Activated CD4-positive, alpha-beta T cell treated with anti-CD3 and anti-CD28 coated beads, Interleukin-2, amount 10 ng/mL, durations not matched to agents 7 days and 5 days (primary cell): ENCODE measurements around the gene BSN. TPM values are rescaled to one million over a fixed set of nuclear protein-coding genes. Genes with fewer than 3 reads are reported as not detected.
"Not testable (repeated sequence)": the region's sequence is repeated elsewhere in the genome, so short reads cannot be mapped to it uniquely, and the experiment has no call there.

Source experiments
- CTCF ChIA-PET: fragments of 350-600 bp; sonication (Branson Sonifier 250); formaldehyde crosslinking; loops from one replicate; lab custom pipeline; 2021; ENCODE audit warnings: antibody characterized with exemption; lab: Charles Lee
- POLR2A ChIA-PET: fragments of 350-600 bp; sonication (Branson Sonifier 250); formaldehyde crosslinking; loops from one replicate; lab custom pipeline; 2021; ENCODE audit warnings: antibody characterized with exemption; lab: Charles Lee
- DNase-seq: peaks from one replicate; pipeline ENCODE4 v3.0.0-alpha.2; 2020
- H3K27ac Mint-ChIP-seq: one replicate; pipeline ENCODE4 v1.8.0; 2021; ENCODE audit warnings: mild to moderate bottlenecking, moderate library complexity, mixed read lengths
- H3K27me3 Mint-ChIP-seq: one replicate; pipeline ENCODE4 v1.8.0; 2021; ENCODE audit warnings: mixed read lengths
- H3K36me3 Mint-ChIP-seq: one replicate; pipeline ENCODE4 v1.8.0; 2021; ENCODE audit warnings: low read depth, mixed read lengths
- H3K4me1 Mint-ChIP-seq: one replicate; pipeline ENCODE4 v1.8.0; 2021; ENCODE audit warnings: mixed read lengths
- H3K4me3 Mint-ChIP-seq: one replicate; pipeline ENCODE4 v1.8.0; 2021; ENCODE audit warnings: mild to moderate bottlenecking, moderate library complexity, mixed read lengths
- H3K9me3 Mint-ChIP-seq: one replicate; pipeline ENCODE4 v1.8.0; 2021; ENCODE audit warnings: mixed read lengths
- total RNA-seq, 2 experiments: library from RNA; stranded (reverse); gene quantifications; one replicate each; pipeline ENCODE4 v1.2.3, GENCODE V29; 2021

BSN gene
- total RNA-seq, 2 experiments from 2014 or later = 0.06 to 0.07 TPM

DNA sequence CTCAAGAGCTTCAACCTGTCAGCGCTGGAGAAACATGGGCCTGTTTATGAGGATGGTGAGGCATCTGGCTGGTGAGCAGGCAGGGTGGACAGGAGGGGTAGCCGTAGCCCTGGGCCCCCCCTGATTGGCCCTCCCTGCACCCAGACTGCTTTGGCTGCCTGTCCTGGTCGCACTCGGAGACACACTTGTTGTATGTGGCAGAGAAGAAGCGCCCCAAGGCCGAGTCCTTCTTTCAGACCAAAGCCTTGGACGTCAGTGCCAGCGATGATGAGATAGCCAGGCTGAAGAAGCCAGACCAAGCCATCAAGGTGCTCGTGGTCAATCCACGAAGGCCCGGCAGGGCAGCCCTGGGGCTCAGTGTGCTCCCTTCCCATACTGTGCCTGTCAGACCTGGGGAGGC is 121.6 kb downstream of the BSN start:
- no peak for DNase-seq
- no peaks in the 10 kb centered on the region for H3K27me3 Mint-ChIP-seq
- H3K27ac Mint-ChIP-seq = no peak overlapping the region
- H3K36me3 Mint-ChIP-seq = peaks cover 21% of the 10 kb centered on the region
- ChIA-PET POLR2A (no interaction called here), CTCF (interaction anchor here (1.0 to 2.8 kb wide), 2 partner anchors 129 to 136 kb away, joined by 3 to 13 read pairs; no protein-coding TSS in a partner anchor)
- H3K9me3 Mint-ChIP-seq = no peaks in the 10 kb centered on the region
- H3K4me3 Mint-ChIP-seq = peak overlapping the region; percentile 84
- H3K4me1 Mint-ChIP-seq = peaks cover 37% of the 10 kb centered on the region

DNA sequence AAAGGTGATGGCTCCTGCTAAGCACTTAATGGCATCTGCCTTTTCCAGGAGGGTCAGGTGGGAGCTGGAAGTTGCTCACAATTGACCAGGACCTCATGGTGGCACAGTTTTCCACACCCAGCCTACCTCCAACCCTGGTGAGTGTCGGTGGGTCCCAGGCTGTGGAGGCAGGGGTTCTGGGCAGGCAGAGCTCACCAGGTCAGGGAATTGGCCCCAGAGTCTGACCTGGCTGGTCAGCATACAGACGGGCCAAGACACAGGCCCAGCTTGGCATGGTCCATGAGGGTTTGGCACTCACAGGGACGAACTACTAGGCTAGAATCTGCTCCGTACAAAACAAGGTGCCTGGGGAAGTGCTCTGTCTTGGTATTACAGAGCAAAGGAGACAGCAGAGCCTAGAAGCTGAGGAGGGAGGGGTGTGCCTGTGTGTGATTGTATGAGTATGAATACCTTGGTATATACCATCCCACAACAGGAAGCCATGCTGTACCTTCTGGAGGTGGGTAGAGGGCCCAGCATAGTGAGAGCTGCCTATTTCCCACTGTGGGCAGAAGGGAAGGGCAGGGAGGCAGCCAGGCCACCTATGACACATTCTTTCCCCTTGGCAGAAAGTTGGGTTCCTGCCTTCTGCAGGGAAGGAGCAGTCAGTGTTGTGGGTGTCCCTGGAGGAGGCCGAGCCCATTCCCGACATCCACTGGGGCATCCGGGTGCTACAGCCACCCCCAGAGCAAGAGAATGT is 126.4 kb downstream of the BSN start:
- peaks cover 9% of the 10 kb centered on the region for H3K4me1 Mint-ChIP-seq
- H3K4me3 Mint-ChIP-seq = no peak overlapping the region
- no peak overlapping the region for H3K27ac Mint-ChIP-seq
- DNase-seq = no peak
- POLR2A ChIA-PET = no interaction called here
- peaks cover 3% of the 10 kb centered on the region for H3K27me3 Mint-ChIP-seq
- H3K9me3 Mint-ChIP-seq = no peaks in the 10 kb centered on the region
- peaks cover 24% of the 10 kb centered on the region for H3K36me3 Mint-ChIP-seq
- CTCF ChIA-PET = interaction anchor here (1.5 kb wide), 1 partner anchor 8 kb away, joined by 3 read pairs; the partner anchor contains the start of gene MST1

DNA sequence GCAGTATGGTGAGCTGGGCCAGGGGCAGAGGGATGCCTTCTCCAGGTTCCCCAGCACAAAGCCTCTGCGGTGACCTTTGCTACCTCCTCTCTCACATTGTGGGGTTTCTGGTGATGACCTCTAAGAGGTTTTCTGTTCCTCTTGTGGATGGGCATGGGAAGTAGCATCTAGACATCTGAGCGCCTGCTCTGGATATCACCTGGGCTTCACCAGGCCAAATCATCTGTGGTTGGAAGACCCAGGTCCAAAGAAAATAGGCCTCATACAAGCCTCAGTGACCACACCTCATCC is 126.9 kb downstream of the BSN start:
- Mint-ChIP-seq H3K36me3 (peaks cover 20% of the 10 kb centered on the region), H3K27me3 (peaks cover 3% of the 10 kb centered on the region), H3K4me3 (no peak overlapping the region), H3K9me3 (no peaks in the 10 kb centered on the region), H3K4me1 (peaks cover 6% of the 10 kb centered on the region), H3K27ac (no peak overlapping the region)
- POLR2A ChIA-PET = no interaction called here
- CTCF ChIA-PET = no interaction called here
- no peak for DNase-seq

DNA sequence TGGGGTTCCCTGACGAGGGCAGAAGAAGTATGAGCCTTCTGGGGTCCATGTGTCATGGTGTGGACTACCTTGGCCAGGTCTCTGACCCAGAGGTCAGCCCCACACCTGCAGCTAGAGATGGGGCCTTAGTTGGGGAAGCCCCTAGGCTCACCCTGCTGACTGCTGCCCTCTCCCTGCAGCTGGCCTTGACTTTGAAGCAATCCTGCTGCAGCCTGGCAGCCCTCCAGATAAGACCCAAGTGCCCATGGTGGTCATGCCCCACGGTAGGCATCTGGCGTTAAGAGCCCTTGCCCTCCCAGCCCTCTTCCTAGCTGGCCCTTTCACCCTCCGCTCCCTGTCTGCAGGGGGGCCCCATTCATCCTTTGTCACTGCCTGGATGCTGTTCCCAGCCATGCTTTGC is 127.3 kb downstream of the BSN start:
- no peak overlapping the region for H3K27ac Mint-ChIP-seq
- ChIA-PET POLR2A (no interaction called here), CTCF (no interaction called here)
- no peak overlapping the region for H3K4me3 Mint-ChIP-seq
- peaks cover 5% of the 10 kb centered on the region for H3K27me3 Mint-ChIP-seq
- peaks cover 19% of the 10 kb centered on the region for H3K36me3 Mint-ChIP-seq
- H3K9me3 Mint-ChIP-seq = no peaks in the 10 kb centered on the region
- peaks cover 6% of the 10 kb centered on the region for H3K4me1 Mint-ChIP-seq
- no peak for DNase-seq

DNA sequence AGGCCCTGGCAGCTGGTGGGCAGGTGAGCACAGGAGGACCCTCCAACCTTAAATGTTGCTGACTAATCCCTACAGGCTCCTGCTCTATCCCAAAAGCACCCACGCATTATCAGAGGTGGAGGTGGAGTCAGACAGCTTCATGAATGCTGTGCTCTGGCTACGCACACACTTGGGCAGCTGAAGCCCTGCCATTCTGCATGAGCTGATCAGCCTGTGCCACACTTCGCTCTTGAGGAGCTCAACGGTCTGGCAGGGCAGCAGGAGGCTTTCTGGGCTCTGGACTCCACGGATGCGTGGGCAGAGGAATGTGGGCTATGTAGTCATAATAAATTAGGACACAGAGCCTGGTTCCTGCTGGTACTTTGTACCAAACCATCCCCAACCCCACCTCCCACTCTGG is 128.9 kb downstream of the BSN start:
- POLR2A ChIA-PET = no interaction called here
- no peak for DNase-seq

DNA sequence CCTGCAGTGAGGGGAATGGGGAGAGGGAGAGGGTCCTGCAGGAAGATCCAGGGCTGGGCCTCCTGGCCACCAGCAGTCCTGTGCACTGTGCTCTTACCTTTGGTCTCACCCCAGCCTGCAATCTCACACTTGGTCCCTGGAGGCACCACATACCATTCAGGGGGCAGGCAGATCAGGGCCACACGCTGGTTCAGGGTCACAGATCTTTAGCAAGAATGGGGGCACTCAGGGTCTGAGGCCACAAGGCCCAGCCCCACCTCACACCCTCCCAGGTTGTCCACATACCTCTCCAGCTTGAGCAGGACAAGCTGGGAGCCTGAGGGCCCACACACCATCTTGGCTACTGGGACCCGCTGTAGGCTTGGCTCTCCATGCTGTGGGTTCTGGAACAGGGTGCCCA is 130.2 kb downstream of the BSN start:
- peaks cover 14% of the 10 kb centered on the region for H3K4me1 Mint-ChIP-seq
- H3K27me3 Mint-ChIP-seq, H3K27ac Mint-ChIP-seq, H3K9me3 Mint-ChIP-seq, POLR2A ChIA-PET, DNase-seq, CTCF ChIA-PET, H3K4me3 Mint-ChIP-seq: not testable (repeated sequence)
- H3K36me3 Mint-ChIP-seq = peaks cover 12% of the 10 kb centered on the region

More for the DNA sequence above, 128.9 kb downstream of the BSN start:
- Mint-ChIP-seq H3K4me1 (peaks cover 7% of the 10 kb centered on the region), H3K36me3 (peaks cover 13% of the 10 kb centered on the region), H3K27me3 (peaks cover 10% of the 10 kb centered on the region), H3K9me3 (no peaks in the 10 kb centered on the region), H3K4me3 (no peak overlapping the region), H3K27ac (no peak overlapping the region)
- CTCF ChIA-PET = interaction anchor here (1.3 to 1.5 kb wide), 2 partner anchors 36 to 143 kb away, joined by 3 to 6 read pairs; partner anchors contain the start of gene AMIGO3

DNA sequence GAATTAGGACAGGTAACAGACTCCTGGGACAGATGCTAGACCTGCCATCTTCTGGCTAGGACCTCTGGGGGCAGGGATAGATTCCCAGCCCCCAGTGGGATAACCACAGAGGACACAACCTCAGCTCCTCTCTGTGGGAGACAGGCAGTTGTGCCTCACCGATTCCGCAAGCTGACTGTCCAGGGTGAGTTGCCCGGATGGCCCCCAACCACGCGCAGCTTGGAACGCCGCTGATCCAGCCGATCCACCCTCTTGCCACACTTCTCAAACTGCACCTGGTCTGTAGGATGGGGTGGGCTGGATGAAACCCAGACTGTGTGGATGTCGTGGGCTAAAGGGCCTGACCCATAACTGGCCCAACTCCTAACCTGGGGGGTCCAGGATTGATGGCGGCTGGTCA is 130.8 kb downstream of the BSN start:
- CTCF ChIA-PET, H3K36me3 Mint-ChIP-seq, H3K9me3 Mint-ChIP-seq, H3K27ac Mint-ChIP-seq, DNase-seq, POLR2A ChIA-PET, H3K27me3 Mint-ChIP-seq, H3K4me3 Mint-ChIP-seq: not testable (repeated sequence)
- peaks cover 21% of the 10 kb centered on the region for H3K4me1 Mint-ChIP-seq

DNA sequence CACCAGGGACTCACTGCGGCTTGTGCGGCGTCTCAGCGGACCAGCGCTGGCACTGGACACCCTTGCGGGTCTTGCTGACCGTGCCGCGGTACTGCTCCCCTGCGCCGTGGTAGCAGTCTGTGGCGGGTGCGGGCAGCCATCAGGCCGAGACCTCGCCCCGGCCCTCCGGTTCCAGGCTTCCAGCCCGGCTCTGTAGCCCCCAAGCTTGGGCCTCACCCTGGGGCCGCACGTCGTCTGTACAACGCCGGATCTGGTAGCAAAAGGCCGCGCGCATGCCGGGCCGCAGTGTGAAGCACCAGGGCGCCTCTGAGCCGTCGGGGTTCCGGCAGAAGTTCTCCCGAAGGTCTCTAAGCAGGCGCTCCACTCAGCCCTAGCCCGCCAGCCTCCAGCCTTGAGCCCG is 131.6 kb downstream of the BSN start:
- CTCF ChIA-PET, H3K4me3 Mint-ChIP-seq, POLR2A ChIA-PET, H3K27me3 Mint-ChIP-seq, H3K9me3 Mint-ChIP-seq, H3K27ac Mint-ChIP-seq, H3K36me3 Mint-ChIP-seq, DNase-seq: not testable (repeated sequence)
- peaks cover 28% of the 10 kb centered on the region for H3K4me1 Mint-ChIP-seq

DNA sequence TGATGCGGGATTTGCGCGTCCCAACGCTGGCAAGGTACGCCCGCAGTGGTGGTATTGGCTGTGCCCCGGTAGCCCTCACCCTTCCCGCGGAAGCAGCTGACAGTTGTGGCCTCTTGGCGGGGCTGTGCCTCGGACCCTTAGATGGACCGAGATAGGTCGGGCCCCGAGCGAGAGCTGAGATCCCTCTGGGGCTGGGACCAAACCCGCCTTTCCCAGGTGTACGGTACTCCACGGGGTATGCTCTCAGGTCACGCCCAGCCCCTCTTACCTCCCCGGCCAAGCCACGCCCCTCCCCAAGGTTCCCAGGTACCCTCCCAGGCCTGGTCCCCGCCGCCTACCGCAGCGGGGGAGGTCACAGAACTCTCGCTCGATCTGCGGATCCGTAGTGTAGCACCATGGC is 132.1 kb downstream of the BSN start:
- H3K4me3 Mint-ChIP-seq, DNase-seq, H3K27me3 Mint-ChIP-seq, H3K27ac Mint-ChIP-seq, POLR2A ChIA-PET, H3K9me3 Mint-ChIP-seq, H3K36me3 Mint-ChIP-seq, CTCF ChIA-PET: not testable (repeated sequence)
- peaks cover 33% of the 10 kb centered on the region for H3K4me1 Mint-ChIP-seq

DNA sequence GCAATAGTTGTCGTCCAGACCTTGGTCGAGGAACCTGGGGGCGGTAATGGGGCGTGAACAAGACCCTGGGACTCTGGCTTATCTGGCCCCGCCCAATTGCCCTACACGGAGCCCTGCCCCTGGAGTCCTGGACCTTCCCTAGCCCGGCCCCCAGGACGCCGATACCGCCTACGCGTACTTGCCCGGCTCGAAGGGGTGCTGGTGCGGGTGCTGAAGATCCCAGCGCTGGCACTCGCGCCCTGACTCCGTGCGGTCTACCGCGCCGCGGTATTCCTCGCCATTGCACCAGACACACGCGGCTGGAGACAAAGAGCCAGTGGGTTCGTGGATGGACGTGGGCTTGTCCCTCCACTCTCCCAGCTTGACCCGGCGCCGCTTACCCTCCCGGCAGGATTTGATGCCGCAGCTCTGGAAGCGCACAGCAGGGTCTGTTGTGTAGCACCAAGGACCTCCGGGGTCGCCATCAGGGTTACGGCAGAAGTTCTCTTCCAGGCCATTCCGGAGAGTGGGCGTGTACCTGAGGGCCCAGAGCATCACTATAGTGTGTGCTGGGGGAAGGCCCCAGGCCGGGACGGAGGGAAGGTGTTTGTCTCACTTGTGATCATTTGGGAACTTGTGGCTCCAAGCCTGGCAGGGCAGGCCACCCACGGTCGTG is 132.6 kb downstream of the BSN start:
- DNase-seq = peak; percentile 25
- POLR2A ChIA-PET, H3K27me3 Mint-ChIP-seq, H3K9me3 Mint-ChIP-seq, CTCF ChIA-PET, H3K27ac Mint-ChIP-seq, H3K36me3 Mint-ChIP-seq, H3K4me3 Mint-ChIP-seq: not testable (repeated sequence)
- H3K4me1 Mint-ChIP-seq = peaks cover 36% of the 10 kb centered on the region

DNA sequence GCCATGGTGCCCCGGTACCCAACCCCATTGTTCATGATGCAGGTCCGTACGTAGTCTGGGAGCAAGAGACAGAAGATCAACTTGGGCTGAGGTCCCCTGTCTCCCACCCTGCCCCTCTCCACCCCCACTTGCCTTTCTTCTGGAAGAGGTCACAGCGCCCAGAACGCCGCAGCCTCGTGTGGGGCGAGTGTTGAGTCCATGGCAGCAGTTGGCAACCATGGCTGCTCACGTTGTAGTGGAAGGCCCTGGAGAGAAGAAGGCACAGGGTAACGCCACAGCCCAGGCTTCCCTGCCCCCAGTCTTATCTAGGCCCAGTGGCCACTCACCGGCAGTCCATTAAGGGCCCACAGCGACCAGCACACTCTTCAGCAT is 133.1 kb downstream of the BSN start:
- H3K4me1 Mint-ChIP-seq = peaks cover 37% of the 10 kb centered on the region
- POLR2A ChIA-PET, H3K4me3 Mint-ChIP-seq, H3K9me3 Mint-ChIP-seq, H3K27me3 Mint-ChIP-seq, DNase-seq, H3K27ac Mint-ChIP-seq, CTCF ChIA-PET, H3K36me3 Mint-ChIP-seq: not testable (repeated sequence)

DNA sequence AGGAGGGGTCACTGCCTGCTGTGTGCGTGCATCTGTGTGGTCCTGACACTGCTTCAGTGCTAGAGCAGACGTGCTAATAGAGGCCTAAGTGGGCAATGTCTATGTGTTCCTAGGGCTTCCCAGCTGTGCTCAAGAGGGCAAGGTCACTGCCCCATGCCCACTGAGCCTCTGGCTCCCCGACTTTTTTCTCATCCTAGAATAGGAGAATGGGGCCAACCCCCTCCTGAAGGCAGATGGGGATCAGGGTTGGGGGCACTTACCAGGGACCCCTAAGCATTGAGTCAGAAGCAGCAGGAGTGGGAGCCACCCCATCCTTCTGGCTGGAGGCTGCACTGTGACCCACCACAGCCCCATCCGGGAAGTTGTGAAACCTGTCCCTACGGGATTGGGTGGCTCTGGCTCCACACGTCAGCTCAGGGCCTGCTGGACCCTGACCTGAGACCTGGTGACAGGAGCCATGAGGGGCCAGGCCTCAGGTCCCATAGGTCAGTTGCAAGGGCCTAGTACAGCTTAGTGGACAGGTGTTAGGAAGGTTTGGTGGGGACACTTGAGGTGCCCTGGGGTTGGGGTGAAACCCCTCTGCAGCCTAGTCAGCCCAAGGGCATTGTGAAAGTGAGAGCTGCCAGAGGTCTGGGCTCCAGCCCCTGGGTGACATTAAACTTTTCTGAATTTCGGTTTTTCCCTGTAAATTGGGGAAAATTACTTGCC is 134.2 kb downstream of the BSN start:
- H3K27me3 Mint-ChIP-seq, POLR2A ChIA-PET, H3K9me3 Mint-ChIP-seq, H3K36me3 Mint-ChIP-seq, DNase-seq: not testable (repeated sequence)
- CTCF ChIA-PET = interaction anchor here (1.1 to 1.4 kb wide), 2 partner anchors 8 to 149 kb away, joined by 3 to 5 read pairs; no protein-coding TSS in a partner anchor
- Mint-ChIP-seq H3K4me1 (peaks cover 38% of the 10 kb centered on the region), H3K27ac (peak overlapping the region; percentile 92), H3K4me3 (peak overlapping the region; percentile 97)
